ACC112 (cell line): ENCODE data around the gene HTN3.
"Not testable (repeated sequence)": the region's sequence is repeated elsewhere in the genome, so short reads cannot be mapped to it uniquely, and the experiment has no call there.

Experiments used
- H2AFZ ChIP-seq: fragments of 200-600 bp; sonication (generic); one replicate; pipeline ENCODE4 v1.6.0; 2017; ENCODE audit warnings: antibody characterized with exemption, low read length; ENCODE audit not compliant: unreplicated experiment
- H3K27ac ChIP-seq: fragments of 200-600 bp; sonication (generic); 2 replicates; pipeline ENCODE4 v1.5.1; 2014; ENCODE audit warnings: low read depth, mild to moderate bottlenecking, antibody characterized with exemption, low read length, moderate library complexity
- H3K27me3 ChIP-seq: fragments of 200-600 bp; sonication (generic); 2 replicates; pipeline ENCODE4 v1.6.1; 2014; ENCODE audit warnings: mild to moderate bottlenecking, antibody characterized with exemption, low read length, moderate library complexity, mixed read lengths; ENCODE audit not compliant: insufficient read depth
- H3K36me3 ChIP-seq: fragments of 200-600 bp; sonication (generic); 2 replicates; pipeline ENCODE4 v1.6.1; 2016; ENCODE audit warnings: mild to moderate bottlenecking, antibody characterized with exemption, low read length, moderate library complexity, mixed read lengths; ENCODE audit not compliant: insufficient read depth
- H3K4me1 ChIP-seq: fragments of 200-600 bp; sonication (generic); one replicate; pipeline ENCODE4 v1.6.1; 2016; ENCODE audit warnings: low read length, mixed read lengths; ENCODE audit not compliant: insufficient read depth, unreplicated experiment, control insufficient read depth
- H3K4me3 ChIP-seq: fragments of 200-600 bp; sonication (generic); 2 replicates; pipeline ENCODE4 v1.5.1; 2014; ENCODE audit warnings: mild to moderate bottlenecking, low read depth, low read length
- H3K79me2 ChIP-seq: fragments of 200-600 bp; sonication (generic); one replicate; pipeline ENCODE4 v1.6.0; 2016; ENCODE audit warnings: low read length; ENCODE audit not compliant: control insufficient read depth, unreplicated experiment, insufficient read depth

Gene HTN3

DNA sequence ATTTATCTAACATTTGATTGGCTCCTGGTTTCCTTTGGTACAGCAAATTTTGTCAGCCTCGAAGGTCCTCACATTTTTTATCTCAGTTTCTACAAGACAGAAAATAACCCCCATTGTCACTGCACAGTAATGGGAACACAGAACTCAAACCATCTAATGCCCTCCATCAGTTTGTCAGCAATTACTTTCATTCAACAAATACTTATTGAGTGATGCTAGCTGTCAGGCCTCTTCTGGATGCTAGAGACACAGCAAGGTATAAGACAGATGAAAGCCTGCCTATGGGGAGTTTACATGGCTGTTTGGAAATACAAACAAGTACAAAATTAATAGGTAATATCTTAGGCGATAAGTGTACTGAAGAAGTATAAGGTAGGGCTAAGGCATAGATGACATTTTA is 5.0 kb upstream of the HTN3 start:
- no peak overlapping the region for H3K4me3 ChIP-seq
- H3K36me3 ChIP-seq: no peaks in the 10 kb centered on the region
- no peak overlapping the region for H3K27ac ChIP-seq
- H3K27me3 ChIP-seq: no peaks in the 10 kb centered on the region
- no peaks in the 10 kb centered on the region for H3K4me1 ChIP-seq
- no peak overlapping the region for H2AFZ ChIP-seq
- H3K79me2 ChIP-seq: no peaks in the 10 kb centered on the region

DNA sequence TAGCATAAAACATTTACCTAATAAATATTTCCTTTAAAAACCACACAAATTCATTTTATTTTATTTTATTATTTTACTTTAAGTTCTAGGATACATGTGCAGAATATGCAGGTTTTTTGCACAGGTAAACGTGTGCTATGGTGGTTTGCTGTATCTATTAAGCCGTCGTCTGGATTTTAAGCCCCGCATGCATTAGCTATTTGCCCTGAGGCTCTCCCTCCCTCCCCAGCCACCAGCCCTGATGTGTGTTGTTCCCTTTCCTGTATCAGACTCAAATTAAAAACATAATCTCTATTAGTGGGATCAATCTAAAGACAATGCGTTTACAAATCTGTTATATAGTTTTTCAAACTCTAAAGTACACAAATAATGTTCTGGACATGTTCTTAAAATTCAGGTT is 1.2 kb upstream of the HTN3 start:
- Histone ChIP-seq H2AFZ (no peak overlapping the region), H3K27ac (no peak overlapping the region), H3K36me3 (no peaks in the 10 kb centered on the region), H3K4me3 (no peak overlapping the region), H3K79me2 (no peaks in the 10 kb centered on the region), H3K27me3 (no peaks in the 10 kb centered on the region), H3K4me1 (no peaks in the 10 kb centered on the region)

DNA sequence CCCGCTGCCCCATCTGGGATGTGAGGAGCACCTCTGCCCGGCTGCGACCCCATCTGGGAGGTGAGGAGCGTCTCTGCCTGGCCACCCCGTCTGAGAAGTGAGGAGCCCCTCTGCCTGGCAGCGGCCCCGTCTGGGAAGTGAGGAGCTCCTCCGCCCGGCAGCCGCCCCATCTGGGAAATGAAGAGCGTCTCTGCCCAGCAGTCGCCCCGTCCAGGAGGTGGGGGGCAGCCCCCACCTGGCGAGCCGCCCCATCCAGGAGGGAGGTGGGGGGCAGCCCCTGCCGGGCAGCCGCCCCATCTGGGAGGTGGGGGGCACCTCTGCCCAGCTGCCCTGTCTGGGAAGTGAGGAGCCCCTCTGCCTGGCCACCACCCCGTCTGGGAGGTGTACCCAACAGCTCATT is 9.3 kb downstream of the HTN3 start:
- not testable (repeated sequence) for H3K4me3 ChIP-seq, H3K27me3 ChIP-seq, H3K79me2 ChIP-seq, H2AFZ ChIP-seq, H3K36me3 ChIP-seq, H3K27ac ChIP-seq, H3K4me1 ChIP-seq

DNA sequence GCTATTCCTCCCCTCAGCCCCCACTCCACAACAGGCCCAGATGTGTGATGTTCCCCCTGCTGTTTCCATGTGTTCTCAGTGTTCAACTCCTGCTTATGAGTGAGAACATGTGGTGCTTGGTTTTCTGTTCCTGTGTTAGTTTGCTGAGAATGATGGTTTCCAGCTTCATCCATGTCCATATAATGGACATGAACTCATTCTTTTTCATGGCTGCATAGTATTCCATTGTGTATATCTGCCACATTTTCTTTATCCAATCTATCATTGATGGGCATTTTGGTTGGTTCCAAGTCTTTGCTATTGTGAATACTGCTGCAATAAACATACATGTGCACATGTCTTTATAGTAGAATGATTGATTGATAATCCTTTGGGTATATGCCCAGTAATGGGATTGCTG is 11.7 kb downstream of the HTN3 start:
- H3K4me3 ChIP-seq: not testable (repeated sequence)

DNA sequence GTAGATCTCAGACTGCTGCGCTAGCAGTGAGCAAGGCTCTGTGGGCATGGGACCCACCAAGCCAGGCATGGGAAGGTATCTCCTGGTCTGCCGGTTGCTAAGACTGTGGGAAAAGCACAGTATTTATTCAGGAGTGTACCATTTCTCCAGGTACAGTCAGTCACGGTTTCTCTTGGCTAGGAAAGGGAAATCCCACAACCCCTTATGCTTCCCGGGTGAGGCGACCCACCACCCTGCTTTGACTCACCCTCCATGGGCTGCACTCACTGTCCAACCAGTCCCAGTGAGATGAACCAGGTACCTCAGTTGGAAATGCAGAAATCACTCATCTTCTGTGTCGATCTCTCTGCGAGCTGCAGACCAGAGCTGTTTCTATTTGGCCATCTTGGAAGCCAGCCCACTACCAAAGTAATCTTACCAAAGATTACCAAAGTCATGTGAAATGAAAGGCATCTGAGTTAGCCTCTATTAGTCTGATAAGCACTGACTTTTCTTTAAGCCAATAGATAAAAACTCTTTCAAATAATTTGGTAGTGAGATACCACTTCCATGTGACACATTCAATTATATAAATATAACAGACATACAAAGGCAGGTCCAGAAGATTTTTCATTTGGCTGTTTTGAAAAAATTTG is 13.5 kb downstream of the HTN3 start:
- Histone ChIP-seq H3K4me1 (no peaks in the 10 kb centered on the region), H3K27me3 (no peaks in the 10 kb centered on the region), H3K27ac (no peak overlapping the region), H3K36me3 (no peaks in the 10 kb centered on the region), H3K4me3 (no peak overlapping the region), H3K79me2 (no peaks in the 10 kb centered on the region), H2AFZ (no peak overlapping the region)

More for the DNA sequence above, 11.7 kb downstream of the HTN3 start:
- not testable (repeated sequence) for H2AFZ ChIP-seq, H3K27me3 ChIP-seq, H3K36me3 ChIP-seq, H3K79me2 ChIP-seq, H3K27ac ChIP-seq, H3K4me1 ChIP-seq

DNA sequence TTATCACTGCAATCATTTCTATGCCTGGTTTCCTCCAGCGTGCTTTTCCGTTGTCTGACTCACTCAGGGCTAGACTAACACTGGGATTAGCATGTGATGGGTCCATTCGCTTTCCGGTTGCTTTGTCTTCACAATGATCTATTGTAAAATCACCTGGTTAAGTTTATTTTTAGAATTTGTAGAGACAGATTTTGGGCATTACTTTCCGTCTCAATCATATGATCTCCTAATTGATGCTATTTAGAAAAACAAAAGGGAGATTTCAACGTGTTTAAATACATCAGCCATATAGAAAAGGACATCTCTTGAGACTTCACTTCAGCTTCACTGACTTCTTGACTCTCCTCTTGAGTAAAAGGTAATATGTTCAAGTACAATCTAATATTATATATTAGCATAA is 21.9 kb downstream of the HTN3 start, which contains the start of gene HTN1:
TSS of gene HTN1 (plus strand) at position 301 of the 400 bp plus-strand sequence. CDS start 2,639 bp downstream, outside the sequence.
- H3K4me1 ChIP-seq, H3K79me2 ChIP-seq, H3K27me3 ChIP-seq, H3K27ac ChIP-seq, H2AFZ ChIP-seq, H3K36me3 ChIP-seq, H3K4me3 ChIP-seq: not testable (repeated sequence)

DNA sequence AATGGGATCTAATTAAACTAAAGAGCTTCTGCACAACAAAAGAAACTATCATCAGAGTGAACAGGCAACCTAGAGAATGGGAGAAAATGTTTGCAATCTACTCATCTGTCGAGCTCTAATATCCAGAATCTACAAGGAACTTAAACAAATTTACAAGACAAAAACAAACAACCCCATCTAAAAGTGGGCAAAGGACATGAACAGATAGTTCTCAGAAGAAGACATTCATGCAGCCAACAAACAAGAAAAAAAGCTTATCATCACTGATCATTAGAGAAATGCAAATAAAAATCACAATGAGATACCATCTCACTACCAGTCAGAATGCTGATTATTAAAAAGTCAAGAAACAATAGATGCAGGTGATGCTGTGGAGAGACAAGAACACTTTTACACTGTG is 28.3 kb downstream of the HTN3 start:
- H3K79me2 ChIP-seq, H3K36me3 ChIP-seq, H3K4me1 ChIP-seq, H3K27ac ChIP-seq, H2AFZ ChIP-seq, H3K4me3 ChIP-seq, H3K27me3 ChIP-seq: not testable (repeated sequence)

DNA sequence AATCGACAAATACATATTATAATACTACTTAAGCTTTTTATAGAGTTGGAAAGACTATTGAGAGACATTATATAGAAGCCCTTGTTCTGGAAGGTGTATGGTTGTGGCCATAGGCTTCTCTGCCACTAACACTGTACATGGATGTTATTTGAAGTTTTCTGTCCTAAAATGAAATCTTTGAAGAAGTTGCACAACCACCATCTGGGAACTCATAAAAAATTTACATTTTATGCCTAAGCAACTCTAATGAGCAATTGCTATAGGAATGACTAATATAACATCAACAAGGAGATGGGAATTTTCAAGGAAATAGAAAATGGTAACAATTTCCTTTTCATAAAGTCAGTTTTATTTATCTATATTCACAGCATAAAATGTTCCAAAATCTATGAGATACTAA is 29.4 kb downstream of the HTN3 start:
- H3K4me3 ChIP-seq: no peak overlapping the region
- H3K27ac ChIP-seq: no peak overlapping the region
- no peaks in the 10 kb centered on the region for H3K27me3 ChIP-seq
- H3K79me2 ChIP-seq: no peaks in the 10 kb centered on the region
- no peak overlapping the region for H2AFZ ChIP-seq
- H3K36me3 ChIP-seq: no peaks in the 10 kb centered on the region
- H3K4me1 ChIP-seq: no peaks in the 10 kb centered on the region

DNA sequence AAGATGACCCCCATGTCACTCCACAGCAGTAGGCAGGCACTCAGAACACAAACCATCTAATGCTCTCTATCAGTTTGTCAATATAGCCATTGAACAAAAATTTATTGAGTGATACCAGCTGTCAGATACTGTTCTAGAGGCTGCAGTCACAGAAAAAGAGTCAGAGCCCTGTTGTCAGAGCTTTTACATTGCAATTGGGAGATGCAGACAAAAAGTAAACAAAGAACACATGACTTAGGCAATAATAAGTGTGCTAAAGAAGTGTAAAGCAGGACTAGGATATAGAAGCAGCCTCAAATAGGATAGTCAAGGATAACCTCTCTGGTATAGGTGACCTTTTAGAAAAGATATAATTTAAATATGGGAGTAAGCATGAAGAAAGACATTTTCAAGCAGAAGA is 30.9 kb downstream of the HTN3 start:
- Histone ChIP-seq H3K4me3 (no peak overlapping the region), H3K4me1 (peaks cover 3% of the 10 kb centered on the region), H3K27me3 (no peaks in the 10 kb centered on the region), H3K79me2 (no peaks in the 10 kb centered on the region), H3K27ac (no peak overlapping the region), H3K36me3 (no peaks in the 10 kb centered on the region), H2AFZ (no peak overlapping the region)

DNA sequence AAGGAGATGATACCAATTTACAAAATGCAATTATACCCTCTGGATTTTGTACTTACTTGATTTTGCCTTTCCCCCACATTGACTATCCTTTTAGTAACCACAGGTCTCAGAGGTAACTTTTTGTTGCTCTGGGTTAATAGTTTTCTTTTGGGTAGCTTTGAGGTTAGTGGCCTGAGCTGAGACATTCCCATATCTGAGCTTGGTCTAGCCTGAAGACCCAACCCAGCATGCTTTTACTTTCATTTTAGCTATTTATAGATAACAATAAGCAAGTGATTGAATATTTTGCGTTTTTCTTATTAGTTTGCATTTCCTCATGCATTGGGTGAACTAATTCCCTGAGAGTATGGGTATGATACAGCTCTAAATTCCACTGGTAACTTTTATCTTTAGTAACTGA is 33.7 kb downstream of the HTN3 start:
- no peak overlapping the region for H3K27ac ChIP-seq
- H3K36me3 ChIP-seq: no peaks in the 10 kb centered on the region
- no peaks in the 10 kb centered on the region for H3K27me3 ChIP-seq
- peak overlapping the region; percentile 13 for H3K4me3 ChIP-seq
- no peaks in the 10 kb centered on the region for H3K79me2 ChIP-seq
- peaks cover 3% of the 10 kb centered on the region for H3K4me1 ChIP-seq
- peak overlapping the region; percentile 33 for H2AFZ ChIP-seq

DNA sequence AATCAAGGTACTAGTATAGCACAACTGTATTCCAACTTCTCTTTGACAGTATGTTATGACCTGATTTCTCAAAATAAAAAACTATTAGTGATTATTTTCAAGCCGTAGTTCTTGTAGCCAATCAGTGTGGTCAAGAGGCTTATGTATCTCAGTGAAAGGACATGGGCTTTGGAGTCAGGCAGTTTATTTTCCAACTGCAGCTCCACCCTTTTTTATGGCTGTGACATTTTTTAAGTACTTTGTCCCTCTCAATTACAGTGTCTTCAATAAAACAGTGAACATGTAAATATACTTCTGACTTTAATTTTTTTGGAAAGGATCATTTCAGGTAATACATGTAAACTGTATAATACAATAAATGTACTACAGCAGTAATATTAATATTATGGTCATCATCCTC is 51.9 kb downstream of the HTN3 start:
- no peaks in the 10 kb centered on the region for H3K27me3 ChIP-seq
- no peak overlapping the region for H2AFZ ChIP-seq
- no peak overlapping the region for H3K4me3 ChIP-seq
- H3K4me1 ChIP-seq: no peaks in the 10 kb centered on the region
- H3K79me2 ChIP-seq: no peaks in the 10 kb centered on the region
- no peaks in the 10 kb centered on the region for H3K36me3 ChIP-seq
- no peak overlapping the region for H3K27ac ChIP-seq
